ENCODE results near the gene MCF2L.
"Not testable (repeated sequence)": the region's sequence is repeated elsewhere in the genome, so short reads cannot be mapped to it uniquely, and the experiment has no call there.

The MCF2L gene

DNA sequence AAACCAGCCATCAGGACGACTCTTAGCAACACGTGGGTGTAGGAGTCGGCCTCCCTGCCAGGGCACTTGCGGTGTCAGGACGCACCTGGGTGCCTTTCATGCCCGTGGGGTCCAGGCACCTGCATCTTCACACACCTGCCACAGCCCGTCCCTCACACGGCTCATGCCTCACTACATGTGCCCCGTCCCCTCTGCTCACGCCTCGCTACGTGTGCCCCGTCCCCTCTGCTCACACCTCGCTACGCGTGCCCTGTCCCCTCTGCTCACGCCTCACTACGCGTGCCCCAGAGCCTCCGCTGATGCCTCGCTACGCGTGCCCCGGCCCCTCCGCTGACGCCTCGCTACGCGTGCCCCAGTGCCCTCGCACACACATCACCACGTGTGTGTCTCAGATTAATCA lies 78.6 kb downstream of the MCF2L start:
- H3K4me3 ChIP-seq (ENCODE audit: low read length): no peak overlapping the region
- TF ChIP-seq ZNF274 (IDR thresholded peaks at IDR 0.05; ENCODE audit: low read depth, low read length): no peak

DNA sequence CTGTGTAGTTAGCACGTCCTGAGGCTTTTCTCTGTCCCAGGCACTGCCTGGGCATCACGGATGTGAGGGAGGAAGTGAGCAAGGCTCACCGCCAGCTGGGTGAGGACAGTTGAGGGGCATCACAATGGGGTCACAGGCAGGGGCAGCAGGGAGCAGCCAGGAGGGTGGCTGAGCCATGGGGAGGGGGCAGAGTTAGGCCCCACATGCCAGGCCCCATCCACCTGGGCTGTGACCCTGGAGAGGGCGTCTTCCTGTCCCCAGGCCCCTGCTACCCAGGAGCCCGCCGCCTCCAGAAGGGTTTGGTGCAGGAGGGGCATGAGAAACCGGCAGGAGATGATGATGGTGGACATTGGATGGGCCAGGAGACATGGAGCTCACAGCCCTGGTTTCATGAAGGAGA lies 79.8 kb downstream of the MCF2L start:
- TF ChIP-seq ZNF274 (IDR thresholded peaks at IDR 0.05; ENCODE audit: low read depth, low read length): no peak
- H3K4me3 ChIP-seq (ENCODE audit: low read length): no peak overlapping the region

DNA sequence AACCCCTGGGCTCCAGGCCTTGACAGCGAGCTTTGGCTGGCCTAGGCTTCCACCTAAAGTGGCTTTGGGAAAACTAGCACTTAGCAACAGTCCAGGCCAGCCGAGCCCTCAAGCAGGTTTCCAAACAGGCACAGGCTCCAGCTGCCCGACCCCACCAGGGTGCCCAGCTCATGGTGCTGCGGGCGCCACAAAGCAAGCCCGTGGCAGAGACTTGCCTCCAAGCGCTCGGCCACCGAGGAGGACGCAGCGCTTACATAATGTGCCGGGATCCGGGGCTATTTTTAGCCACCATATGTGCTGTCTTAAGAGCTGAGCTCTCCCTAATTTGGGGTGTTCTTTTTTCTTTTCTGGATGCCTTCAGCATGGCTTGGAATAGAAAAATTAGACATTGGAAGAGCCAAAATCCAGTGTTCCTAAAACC lies 80.5 kb downstream of the MCF2L start:
- no peak overlapping the region for H3K4me3 ChIP-seq (ENCODE audit: low read length)

DNA sequence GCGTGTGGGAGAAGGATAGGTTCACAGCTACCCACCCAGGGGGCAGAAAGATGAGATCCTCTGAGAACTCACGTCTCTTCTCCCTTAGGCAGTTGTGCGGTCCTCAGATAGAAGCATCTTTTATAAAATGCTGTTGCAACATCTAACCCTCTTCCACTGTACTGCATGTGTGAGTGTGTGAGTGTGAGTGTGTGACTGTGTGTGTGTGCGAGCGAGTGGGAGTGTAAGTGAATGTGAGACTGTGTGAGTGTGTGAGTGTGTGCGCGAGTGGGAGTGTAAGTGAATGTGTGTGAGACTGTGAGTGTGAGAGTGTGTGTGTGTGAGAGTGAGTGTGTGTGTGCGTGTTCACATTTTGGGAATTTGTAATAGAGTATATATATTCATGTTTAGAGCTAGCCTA lies 81.0 kb downstream of the MCF2L start:
- TF ChIP-seq ZNF274 (IDR thresholded peaks at IDR 0.05; ENCODE audit: low read depth, low read length): no peak
- no peak overlapping the region for H3K4me3 ChIP-seq (ENCODE audit: low read length)

More for the DNA sequence above, 80.5 kb downstream of the MCF2L start:
- TF ChIP-seq ZNF274 (IDR thresholded peaks at IDR 0.05; ENCODE audit: low read depth, low read length): no peak

DNA sequence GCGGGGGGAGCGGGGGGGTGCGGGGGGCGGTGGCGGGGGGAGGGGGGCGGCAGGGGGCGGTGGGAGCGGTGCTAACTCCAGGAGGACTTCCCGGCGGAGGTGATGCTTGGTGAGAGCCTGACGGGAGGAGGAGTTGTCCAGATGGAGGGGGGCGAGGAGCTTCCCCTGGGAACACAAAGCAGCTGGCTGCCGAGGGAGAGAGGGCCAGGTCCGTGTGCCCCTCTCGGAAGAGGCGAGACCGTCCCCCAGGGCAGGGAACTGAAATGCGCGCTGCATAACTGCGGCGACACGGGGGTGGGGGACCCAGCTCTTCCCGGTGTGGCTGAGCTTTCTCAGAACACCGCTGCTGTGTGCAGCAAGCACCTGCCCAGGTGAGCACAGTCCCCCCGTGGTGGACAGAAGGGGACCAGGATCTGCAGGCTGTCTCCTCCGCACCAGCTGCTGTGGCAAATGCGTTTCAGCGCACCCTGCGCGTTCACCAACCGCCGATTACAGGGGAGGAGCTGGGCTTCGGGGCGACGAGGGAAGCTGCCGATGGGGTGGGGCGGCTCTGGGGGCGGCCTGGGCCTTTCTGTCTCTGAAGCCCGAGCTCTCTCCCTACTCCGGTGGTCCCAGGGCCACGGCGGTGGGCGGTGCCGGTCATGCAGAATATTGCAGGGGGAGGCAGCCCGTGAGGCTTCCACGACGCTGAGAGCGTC lies 81.9 kb downstream of the MCF2L start:
- H3K4me3 ChIP-seq (ENCODE audit: low read length): no peak overlapping the region

DNA sequence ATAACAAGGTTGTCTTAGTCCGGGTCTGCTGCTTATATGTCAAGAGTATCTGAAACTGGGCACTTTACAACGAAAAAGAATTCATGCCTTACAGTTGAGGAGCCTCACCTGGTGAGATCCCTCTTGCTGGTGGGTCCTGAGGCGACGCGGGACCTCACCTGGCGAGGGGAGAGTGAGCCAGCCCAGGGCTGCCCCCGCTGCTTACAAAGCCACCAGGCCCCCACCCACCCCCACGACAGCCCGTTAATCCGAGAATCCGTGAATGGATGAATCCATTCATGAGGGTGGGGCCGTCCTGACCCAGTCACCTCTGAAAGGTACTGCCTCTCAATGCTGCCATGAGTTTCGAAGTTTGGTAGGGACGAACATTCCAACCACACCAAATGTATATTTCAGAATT lies 82.6 kb downstream of the MCF2L start:
- TF ChIP-seq ZNF274 (IDR thresholded peaks at IDR 0.05; ENCODE audit: low read depth, low read length): no peak
- no peak overlapping the region for H3K4me3 ChIP-seq (ENCODE audit: low read length)

More for the DNA sequence above, 81.9 kb downstream of the MCF2L start:
- no peak for TF ChIP-seq ZNF274 (IDR thresholded peaks at IDR 0.05; ENCODE audit: low read depth, low read length)

DNA sequence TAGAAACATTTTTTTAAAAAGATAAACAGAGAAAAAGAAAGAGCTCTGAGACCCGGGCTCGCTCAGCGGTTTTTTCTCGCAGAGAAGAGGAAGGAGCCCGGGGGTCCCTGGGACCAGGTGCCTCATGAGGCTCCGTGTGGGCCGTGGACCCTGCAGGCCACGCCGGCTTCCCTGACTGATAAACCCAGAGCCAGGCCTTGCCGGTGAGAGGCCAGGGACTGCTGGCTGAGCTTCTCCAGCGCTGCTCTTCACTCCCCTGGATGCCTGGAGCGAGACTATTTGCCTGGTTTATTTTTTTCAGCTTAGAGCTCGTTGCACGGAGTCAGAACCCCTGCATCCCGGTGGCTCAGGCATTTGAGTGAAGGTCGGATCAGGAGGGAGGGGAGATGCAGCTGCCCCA lies 83.2 kb downstream of the MCF2L start:
- no peak overlapping the region for H3K4me3 ChIP-seq (ENCODE audit: low read length)

DNA sequence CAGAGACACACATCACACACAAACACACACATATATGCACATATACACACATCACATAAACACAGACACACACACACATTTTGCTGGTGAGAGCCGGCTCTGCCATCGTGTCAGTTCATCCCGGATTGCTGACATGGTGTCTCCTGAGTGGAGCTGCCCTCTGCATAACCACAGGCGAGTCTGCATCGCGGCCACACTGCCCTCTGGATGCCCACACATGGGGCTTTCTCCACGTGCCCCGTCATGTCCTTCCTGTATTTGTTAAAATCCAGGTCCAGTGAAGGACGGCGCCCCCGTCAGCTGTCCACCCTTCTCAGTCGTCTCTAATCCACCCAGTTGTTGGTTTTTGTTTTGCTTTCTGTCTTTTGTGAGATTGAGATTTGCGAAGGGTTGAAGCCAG lies 84.0 kb downstream of the MCF2L start:
- TF ChIP-seq ZNF274 (IDR thresholded peaks at IDR 0.05; ENCODE audit: low read depth, low read length): no peak
- no peak overlapping the region for H3K4me3 ChIP-seq (ENCODE audit: low read length)

More for the DNA sequence above, 83.2 kb downstream of the MCF2L start:
- no peak for TF ChIP-seq ZNF274 (IDR thresholded peaks at IDR 0.05; ENCODE audit: low read depth, low read length)

DNA sequence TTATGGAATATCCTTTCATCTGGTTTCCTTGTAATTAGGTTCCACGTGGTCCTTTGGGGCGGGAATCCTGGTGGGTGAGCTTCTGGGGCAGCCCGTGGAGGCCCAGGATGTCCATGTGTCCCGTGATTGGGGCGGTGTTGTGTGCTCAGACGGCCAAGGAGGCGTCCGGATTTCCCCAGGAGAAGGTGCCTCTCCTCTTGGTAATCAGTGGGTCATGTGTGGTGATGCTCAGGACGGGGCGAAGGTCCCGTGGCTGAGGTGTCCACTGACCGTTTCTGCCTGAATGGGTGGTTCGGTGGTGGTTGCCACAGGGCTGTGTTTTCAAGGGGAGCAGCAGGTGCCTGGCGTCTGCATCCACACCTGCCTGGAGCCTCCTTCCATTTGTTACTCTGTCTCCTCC lies 84.4 kb downstream of the MCF2L start:
- no peak for TF ChIP-seq ZNF274 (IDR thresholded peaks at IDR 0.05; ENCODE audit: low read depth, low read length)
- H3K4me3 ChIP-seq (ENCODE audit: low read length): no peak overlapping the region

DNA sequence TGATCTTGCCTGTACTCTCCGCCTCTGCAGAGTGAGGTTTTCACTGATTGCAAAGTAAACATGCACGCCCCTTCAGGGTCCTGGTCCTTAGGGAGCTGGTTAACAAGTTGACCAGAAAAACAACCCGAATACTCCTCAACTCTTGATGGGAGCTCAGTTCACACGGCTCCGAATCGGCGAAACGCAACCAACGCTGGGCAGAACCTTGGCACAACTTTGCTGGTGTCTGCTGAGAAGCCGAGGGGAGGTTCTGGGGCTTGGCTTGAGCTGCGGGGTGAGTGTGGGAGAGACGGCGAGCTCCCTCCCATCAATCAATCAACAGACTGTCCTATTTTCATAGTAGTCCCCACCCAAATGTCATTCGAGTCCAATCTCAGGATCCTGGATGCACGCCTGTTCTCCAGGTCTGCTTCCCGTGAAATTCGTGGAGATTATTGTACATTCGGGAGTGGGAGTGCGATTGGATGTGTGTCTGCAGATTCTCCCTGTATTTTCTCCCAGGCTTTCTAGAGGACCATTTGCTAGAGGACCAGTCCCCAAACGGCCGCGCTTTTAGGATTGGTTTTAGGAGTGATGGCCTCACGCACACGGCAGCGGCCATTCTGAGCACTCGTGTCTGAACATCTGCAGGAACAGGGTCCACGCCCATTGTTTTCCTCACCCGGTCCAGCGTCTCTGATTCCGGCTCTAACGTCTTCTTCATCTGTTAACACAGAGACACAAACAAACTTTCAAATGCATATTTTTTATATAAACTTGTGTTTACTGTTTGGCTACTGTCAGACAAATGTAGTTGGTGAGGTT lies 85.0 kb downstream of the MCF2L start:
- TF ChIP-seq ZNF274 (IDR thresholded peaks at IDR 0.05; ENCODE audit: low read depth, low read length): no peak

DNA sequence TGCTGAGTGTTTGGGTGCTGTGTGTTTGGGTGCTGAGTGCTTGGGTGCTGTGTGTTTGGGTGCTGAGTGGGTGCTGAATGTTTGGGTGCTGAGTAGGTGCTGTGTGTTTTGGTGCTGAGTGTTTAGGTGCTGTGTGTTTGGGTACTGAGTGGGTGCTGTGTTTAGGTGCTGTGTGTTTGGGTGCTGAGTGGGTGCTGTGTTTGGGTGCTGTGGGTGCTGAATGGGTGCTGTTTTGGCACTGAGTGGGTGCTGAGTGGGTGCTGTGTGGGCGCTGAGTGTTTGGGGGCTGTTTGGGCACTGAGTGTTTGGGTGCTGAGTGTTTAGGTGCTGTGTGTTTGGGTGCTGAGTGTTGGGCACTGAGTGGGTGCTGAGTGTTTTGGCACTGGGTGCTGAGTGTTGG lies 88.1 kb downstream of the MCF2L start:
- TF ChIP-seq ZNF274 (IDR thresholded peaks at IDR 0.05; ENCODE audit: low read depth, low read length): no peak
- H3K4me3 ChIP-seq (ENCODE audit: low read length): no peak overlapping the region

More for the DNA sequence above, 85.0 kb downstream of the MCF2L start:
- no peak overlapping the region for H3K4me3 ChIP-seq (ENCODE audit: low read length)

DNA sequence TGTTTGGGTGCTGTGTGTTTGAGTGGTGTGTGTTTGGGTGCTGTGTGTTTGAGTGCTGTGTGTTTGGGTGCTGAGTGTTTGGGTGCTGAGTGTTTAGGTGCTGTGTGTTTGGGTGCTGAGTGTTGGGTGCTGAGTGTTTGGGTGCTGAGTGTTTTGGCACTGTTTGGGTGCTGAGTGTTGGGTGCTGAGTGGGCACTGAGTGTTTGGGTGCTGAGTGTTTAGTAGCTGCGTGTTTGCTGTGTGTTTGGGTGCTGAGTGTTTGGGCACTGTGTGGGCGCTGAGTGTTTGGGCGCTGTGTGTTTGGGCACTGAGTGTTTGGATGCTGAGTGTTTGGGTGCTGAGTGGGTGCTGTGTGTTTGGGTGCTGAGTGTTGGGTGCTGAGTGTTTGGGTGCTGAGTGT lies 88.5 kb downstream of the MCF2L start:
- H3K4me3 ChIP-seq (ENCODE audit: low read length): not testable (repeated sequence)

DNA sequence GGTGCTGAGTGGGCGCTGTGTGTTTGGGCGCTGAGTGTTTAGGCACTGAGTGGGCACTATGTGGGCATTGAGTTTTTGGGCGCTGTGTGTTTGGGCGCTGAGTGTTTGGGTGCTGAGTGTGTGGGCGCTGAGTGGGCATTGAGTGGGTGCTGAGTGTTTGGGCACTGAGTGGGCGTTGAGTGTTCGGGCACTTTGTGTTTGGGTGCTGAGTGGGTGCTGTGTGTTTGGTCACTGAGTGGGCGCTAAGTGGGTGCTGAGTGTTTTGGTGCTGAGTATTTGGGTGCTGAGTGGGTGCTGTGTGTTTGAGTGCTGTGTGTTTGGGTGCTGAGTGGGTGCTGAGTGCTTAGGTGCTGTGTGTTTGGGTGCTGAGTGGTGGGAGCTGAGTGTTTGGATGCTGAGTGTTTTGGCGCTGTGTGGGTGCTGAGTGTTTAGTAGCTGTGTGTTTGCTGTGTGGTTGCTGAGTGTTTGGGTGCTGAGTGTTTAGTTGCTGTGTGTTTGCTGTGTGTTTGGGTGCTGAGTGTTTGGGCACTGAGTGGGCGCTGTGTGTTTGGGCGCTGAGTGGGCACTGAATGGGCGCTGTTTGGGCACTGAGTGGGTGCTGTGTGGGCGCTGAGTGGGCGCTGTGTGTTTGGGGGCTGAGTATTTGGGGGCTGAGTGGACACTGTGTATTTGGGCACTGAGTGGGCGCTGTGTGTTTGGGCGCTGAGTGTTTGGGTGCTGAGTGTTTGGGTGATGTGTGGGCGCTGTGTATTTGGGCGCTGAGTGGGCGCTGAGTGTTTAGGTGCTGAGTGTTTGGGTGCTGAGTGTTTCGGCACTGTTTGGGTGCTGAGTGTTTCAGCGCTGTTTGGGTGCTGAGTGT lies 89.3 kb downstream of the MCF2L start:
- no peak for TF ChIP-seq ZNF274 (IDR thresholded peaks at IDR 0.05; ENCODE audit: low read depth, low read length)
- no peak overlapping the region for H3K4me3 ChIP-seq (ENCODE audit: low read length)
